Left renal pelvis (tissue), 4 donors: Measurements from ENCODE around the gene LPCAT4. TPM values are rescaled to one million over a fixed set of nuclear protein-coding genes. Genes with fewer than 3 reads are reported as not detected.

Experiments used
- polyA plus RNA-seq, 4 donors: library from polyadenylated mRNA; unstranded; fragments of 120-200 nt; gene quantifications; one replicate each; pipeline ENCODE4 v1.2.1, GENCODE V29; 2013; ENCODE audit not compliant: insufficient read length in 4 of 4

The LPCAT4 gene
- polyA plus RNA-seq, 4 donors = 34.6 to 58.0 (median 41.2) TPM

Other genes with a start within 250 kb of the LPCAT4 start
- 10 to 100 TPM; 59.9 to 85.6 (median 61.1) TPM for gene KATNBL1, start 157.1 kb downstream of the LPCAT4 start, polyA plus RNA-seq
- 100 to 1,000 TPM; 123 to 132 (median 127) TPM for gene EMC4, start 142.2 kb downstream of the LPCAT4 start, polyA plus RNA-seq
- gene SLC12A6, start 29.4 kb downstream of the LPCAT4 start, polyA plus RNA-seq = 10 to 100 TPM; 20.3 to 25.4 (median 23.1) TPM
- 100 to 1,000 TPM in 3 of 4 donors, 10 to 100 TPM in 1; 85.6 to 144 (median 123) TPM for gene NOP10, start 24.1 kb downstream of the LPCAT4 start, polyA plus RNA-seq
- gene NUTM1, start 23.9 kb downstream of the LPCAT4 start, polyA plus RNA-seq = under 1 TPM in 2 of 4 donors, not detected in 2; 0.04 to 0.08 TPM
- gene GOLGA8A, start 70.6 kb upstream of the LPCAT4 start, polyA plus RNA-seq = 100 to 1,000 TPM in 2 of 4 donors, 10 to 100 TPM in 2; 55.3 to 137 (median 92.1) TPM
- 100 to 1,000 TPM in 2 of 4 donors, 10 to 100 TPM in 2; 34.5 to 157 (median 100) TPM for gene GOLGA8B, start 216.5 kb upstream of the LPCAT4 start, polyA plus RNA-seq